ENCODE data around the gene KRTAP17-1. TPM values are rescaled to one million over a fixed set of nuclear protein-coding genes. Genes with fewer than 3 reads are reported as not detected.
A peak's percentile ranks its signal among the peaks of the same experiment; 100 is the strongest.

KRTAP17-1 gene
- total RNA-seq, 2 experiments from 2014 or later: not detected

GRCh38 chr17:41333836-41334235, 18.3 kb upstream of the KRTAP17-1 start:
- CTCF ChIA-PET: interaction anchor here (2.7 kb wide), 1 partner anchor 12 kb away, joined by 10 read pairs; no protein-coding TSS in a partner anchor
- Mint-ChIP-seq H3K4me3 (no peak overlapping the region), H3K27me3 (no peaks in the 10 kb centered on the region), H3K9me3 (no peaks in the 10 kb centered on the region), H3K27ac (no peak overlapping the region), H3K36me3 (ENCODE audit: low read depth) (no peaks in the 10 kb centered on the region), H3K4me1 (ENCODE audit: low read depth) (peaks cover 34% of the 10 kb centered on the region)
- no peak for TF ChIP-seq CTCF (IDR thresholded peaks at IDR 0.05)
- POLR2A ChIA-PET: interaction anchor here (0.6 to 1.2 kb wide), 2 partner anchors 14 to 16 kb away, joined by 3 read pairs; no protein-coding TSS in a partner anchor
- no peak for DNase-seq
- intact Hi-C loops (cut with micrococcal nuclease): no loop called here
- no peak for ATAC-seq

GRCh38 chr17:41333098-41333497, 17.6 kb upstream of the KRTAP17-1 start:
- no peak for DNase-seq
- H3K36me3 Mint-ChIP-seq (ENCODE audit: low read depth): no peaks in the 10 kb centered on the region
- intact Hi-C loops (cut with micrococcal nuclease): no loop called here

GRCh38 chr17:41332239-41332638, 16.7 kb upstream of the KRTAP17-1 start:
- ChIA-PET POLR2A (no interaction called here), CTCF (interaction anchor here (2.7 kb wide), 1 partner anchor 10 kb away, joined by 16 read pairs; no protein-coding TSS in a partner anchor)
- Mint-ChIP-seq H3K36me3 (ENCODE audit: low read depth) (no peaks in the 10 kb centered on the region), H3K9me3 (no peaks in the 10 kb centered on the region), H3K27ac (no peak overlapping the region), H3K4me1 (ENCODE audit: low read depth) (peaks cover 32% of the 10 kb centered on the region), H3K27me3 (no peaks in the 10 kb centered on the region), H3K4me3 (no peak overlapping the region)
- intact Hi-C loops (cut with micrococcal nuclease): no loop called here
- no peak for TF ChIP-seq CTCF (IDR thresholded peaks at IDR 0.05)
- DNase-seq: no peak
- ATAC-seq: no peak

More at GRCh38 chr17:41333098-41333497, 17.6 kb upstream of the KRTAP17-1 start:
- no peak for TF ChIP-seq CTCF (IDR thresholded peaks at IDR 0.05)
- ChIA-PET CTCF (interaction anchor here (2.7 kb wide), 1 partner anchor 11 kb away, joined by 10 read pairs; no protein-coding TSS in a partner anchor), POLR2A (interaction anchor here (1.2 kb wide), 1 partner anchor 16 kb away, joined by 3 read pairs; no protein-coding TSS in a partner anchor)
- H3K27ac Mint-ChIP-seq: no peak overlapping the region
- no peak for ATAC-seq
- no peak overlapping the region for H3K4me3 Mint-ChIP-seq
- H3K27me3 Mint-ChIP-seq: no peaks in the 10 kb centered on the region
- no peaks in the 10 kb centered on the region for H3K9me3 Mint-ChIP-seq
- H3K4me1 Mint-ChIP-seq (ENCODE audit: low read depth): peaks cover 33% of the 10 kb centered on the region

- Mint-ChIP-seq H3K4me1 (ENCODE audit: low read depth) (peaks cover 38% of the 10 kb centered on the region), H3K27ac (no peak overlapping the region), H3K4me3 (no peak overlapping the region), H3K9me3 (no peaks in the 10 kb centered on the region), H3K36me3 (ENCODE audit: low read depth) (no peaks in the 10 kb centered on the region), H3K27me3 (no peaks in the 10 kb centered on the region)
- ChIA-PET CTCF (interaction anchor here (2.7 kb wide), 1 partner anchor 9 kb away, joined by 16 read pairs; no protein-coding TSS in a partner anchor), POLR2A (no interaction called here)
- no peak for DNase-seq
- intact Hi-C loops (cut with micrococcal nuclease): no loop called here
- ATAC-seq: no peak
- no peak for TF ChIP-seq CTCF (IDR thresholded peaks at IDR 0.05)
Measured at GRCh38 chr17:41331606-41332005, 16.1 kb upstream of the KRTAP17-1 start.

GRCh38 chr17:41329279-41329948, 13.9 kb upstream of the KRTAP17-1 start:
- Mint-ChIP-seq H3K36me3 (ENCODE audit: low read depth) (no peaks in the 10 kb centered on the region), H3K27ac (no peak overlapping the region), H3K9me3 (no peaks in the 10 kb centered on the region), H3K4me3 (no peak overlapping the region), H3K27me3 (no peaks in the 10 kb centered on the region), H3K4me1 (ENCODE audit: low read depth) (peaks cover 22% of the 10 kb centered on the region)
- CTCF ChIA-PET: interaction anchor here (0.9 to 1.5 kb wide), 4 partner anchors 19 to 73 kb away, joined by 3 to 4 read pairs (median 4); partner anchors contain the start of gene KRTAP16-1
- peak; percentile 46 for TF ChIP-seq CTCF (IDR thresholded peaks at IDR 0.05)
- intact Hi-C loops (cut with micrococcal nuclease): no loop called here
- peak; percentile 49 for DNase-seq
- no peak for ATAC-seq
- POLR2A ChIA-PET: no interaction called here

All from activated CD8-positive, alpha-beta T cell treated with anti-CD3 and anti-CD28 coated beads for 36 hours (primary cell).